SK-N-SH treated with all-trans-retinoic acid at 6 μM for 48 hours (cell line): Measurements from ENCODE around the gene GRAMD4.

Experiments used
- ARNTL ChIP-seq: fragments of 450-650 bp; formaldehyde crosslinking; IDR thresholded peaks from 2 replicates; pipeline ENCODE4 v1.5.0; 2020; ENCODE audit warnings: low read depth, mild to moderate bottlenecking, moderate library complexity, borderline replicate concordance
- CSDC2 ChIP-seq: fragments of 250-450 bp; sonication (Bioruptor Pico); IDR thresholded peaks from 2 replicates; pipeline ENCODE4 v1.5.0; 2020; ENCODE audit warnings: mild to moderate bottlenecking, moderate library complexity
- CSRNP3 ChIP-seq: fragments of 250-450 bp; sonication (Bioruptor Pico); IDR thresholded peaks from 2 replicates; pipeline ENCODE4 v1.5.1; 2021; ENCODE audit warnings: mild to moderate bottlenecking, moderate library complexity
- ESRRG ChIP-seq: fragments of 250-450 bp; sonication (Bioruptor Pico); IDR thresholded peaks from 2 replicates; pipeline ENCODE4 v1.6.1; 2021; ENCODE audit warnings: mild to moderate bottlenecking
- GLIS3 ChIP-seq: fragments of 250-450 bp; sonication (Bioruptor Pico); IDR thresholded peaks from 2 replicates; pipeline ENCODE4 v1.5.0; 2020; ENCODE audit warnings: mild to moderate bottlenecking, moderate library complexity
- OSR1 ChIP-seq: fragments of 250-450 bp; sonication (Bioruptor Pico); IDR thresholded peaks from 2 replicates; pipeline ENCODE4 v1.8.0; 2022; ENCODE audit warnings: moderate library complexity, mild to moderate bottlenecking, inconsistent platforms
- PATZ1 ChIP-seq: fragments of 250-450 bp; sonication (Bioruptor Pico); IDR thresholded peaks from 2 replicates; pipeline ENCODE4 v1.8.0; 2020; ENCODE audit warnings: mild to moderate bottlenecking, moderate library complexity, borderline replicate concordance
- RARB ChIP-seq: fragments of 250-450 bp; sonication (Bioruptor Pico); IDR thresholded peaks from 2 replicates; pipeline ENCODE4 v1.8.0; 2021; ENCODE audit warnings: mild to moderate bottlenecking, moderate library complexity
- TCF4 ChIP-seq: fragments of 250-450 bp; sonication (Bioruptor Pico); IDR thresholded peaks from 2 replicates; pipeline ENCODE4 v1.8.0; 2021; ENCODE audit warnings: mild to moderate bottlenecking, moderate library complexity, borderline replicate concordance
- TOX ChIP-seq: fragments of 250-450 bp; sonication (Bioruptor Pico); IDR thresholded peaks from 2 replicates; pipeline ENCODE4 v1.8.0; 2021; ENCODE audit warnings: mild to moderate bottlenecking, moderate library complexity, borderline replicate concordance
- ZFP3 ChIP-seq: fragments of 250-450 bp; sonication (Bioruptor Pico); IDR thresholded peaks from 2 replicates; pipeline ENCODE4 v1.5.0; 2020; ENCODE audit warnings: mild to moderate bottlenecking, moderate library complexity
- ZFP30 ChIP-seq: fragments of 450-650 bp; formaldehyde crosslinking; IDR thresholded peaks from 2 replicates; pipeline ENCODE4 v1.5.0; 2022; ENCODE audit warnings: mild to moderate bottlenecking, moderate library complexity
- ZNF8 ChIP-seq: fragments of 450-650 bp; formaldehyde crosslinking; IDR thresholded peaks from 2 replicates; pipeline ENCODE4 v1.5.0; 2020; ENCODE audit warnings: mild to moderate bottlenecking, moderate library complexity
- TF ChIP-seq, protein P1 (sequence below): fragments of 250-450 bp; sonication (Bioruptor Pico); IDR thresholded peaks from 2 replicates; pipeline ENCODE4 v1.5.1; 2020; ENCODE audit warnings: low read depth, mild to moderate bottlenecking, moderate library complexity

DNA sequence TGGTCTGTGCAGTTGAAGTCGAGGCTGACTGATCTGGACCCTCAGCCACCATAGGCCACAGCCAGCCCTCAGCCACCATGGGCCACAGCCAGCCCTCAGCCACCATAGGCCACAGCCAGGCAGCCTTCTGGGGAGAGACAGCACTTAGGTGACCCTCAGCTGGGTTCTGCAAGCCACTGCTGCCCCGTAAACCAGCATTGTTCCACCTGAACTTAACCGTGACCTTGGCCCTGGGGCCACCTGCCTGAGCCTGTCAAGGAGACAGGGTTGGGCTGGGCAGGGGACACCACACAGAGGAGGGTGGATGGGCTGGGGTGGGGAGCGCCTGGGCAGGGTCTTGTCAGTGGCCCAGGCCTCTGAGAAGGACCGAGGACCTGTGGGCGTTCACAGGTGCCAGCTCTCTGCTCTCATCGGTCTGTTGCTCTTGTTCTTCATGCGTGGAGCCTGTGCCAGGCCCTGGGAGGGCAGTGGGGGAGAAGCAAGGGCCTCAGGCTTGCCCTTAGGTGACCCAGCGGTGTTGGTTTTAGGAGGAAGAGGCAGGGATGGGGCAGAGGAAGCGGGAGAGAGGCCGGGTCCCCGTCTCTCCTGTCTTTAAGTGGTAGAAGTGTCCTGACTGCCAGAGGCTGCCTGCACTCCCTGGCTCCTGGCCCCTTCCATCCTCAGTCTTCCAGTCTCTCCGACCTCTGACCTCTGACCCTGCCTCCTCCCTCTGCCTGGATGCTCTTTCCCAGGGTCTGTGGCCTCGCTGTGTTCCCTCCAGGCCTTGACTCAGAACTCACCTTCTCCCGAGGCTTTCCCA lies 36.9 kb downstream of the GRAMD4 start:
- no peak for TF ChIP-seq TCF4 (CRISPR knock-in tag)
- TF ChIP-seq PATZ1 = no peak
- no peak for TF ChIP-seq TOX
- no peak for TF ChIP-seq ESRRG (CRISPR knock-in tag)
- no peak for TF ChIP-seq ZNF8
- TF ChIP-seq ZFP3 (CRISPR knock-in tag) = no peak
- TF ChIP-seq, protein P1, sequence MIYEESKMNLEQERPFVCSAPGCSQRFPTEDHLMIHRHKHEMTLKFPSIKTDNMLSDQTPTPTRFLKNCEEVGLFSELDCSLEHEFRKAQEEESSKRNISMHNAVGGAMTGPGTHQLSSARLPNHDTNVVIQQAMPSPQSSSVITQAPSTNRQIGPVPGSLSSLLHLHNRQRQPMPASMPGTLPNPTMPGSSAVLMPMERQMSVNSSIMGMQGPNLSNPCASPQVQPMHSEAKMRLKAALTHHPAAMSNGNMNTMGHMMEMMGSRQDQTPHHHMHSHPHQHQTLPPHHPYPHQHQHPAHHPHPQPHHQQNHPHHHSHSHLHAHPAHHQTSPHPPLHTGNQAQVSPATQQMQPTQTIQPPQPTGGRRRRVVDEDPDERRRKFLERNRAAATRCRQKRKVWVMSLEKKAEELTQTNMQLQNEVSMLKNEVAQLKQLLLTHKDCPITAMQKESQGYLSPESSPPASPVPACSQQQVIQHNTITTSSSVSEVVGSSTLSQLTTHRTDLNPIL = no peak
- TF ChIP-seq ARNTL (CRISPR knock-in tag) = no peak
- no peak for TF ChIP-seq CSRNP3 (CRISPR knock-in tag)
- no peak for TF ChIP-seq OSR1
- no peak for TF ChIP-seq ZFP30 (CRISPR knock-in tag)
- no peak for TF ChIP-seq RARB
- no peak for TF ChIP-seq GLIS3 (CRISPR knock-in tag)
- TF ChIP-seq CSDC2 (CRISPR knock-in tag) = no peak
